ENCODE results near the gene ABHD16B. TPM values are rescaled to one million over a fixed set of nuclear protein-coding genes. Genes with fewer than 3 reads are reported as not detected.
A peak's percentile ranks its signal among the peaks of the same experiment; 100 is the strongest.

Gene ABHD16B
- total and polyA plus RNA-seq, 10 of the 15 experiments (the other 5 are each of a cell fraction or from before 2014, with no cell fraction given), result 0.13 TPM; not detected in 9

- no peak for TF ChIP-seq CEBPB (IDR thresholded peaks at IDR 0.05; ENCODE audit: borderline replicate concordance in 1 of 2, low read depth in 2 of 2, low read length in 2 of 2)
- TF ChIP-seq MEF2A (IDR thresholded peaks at IDR 0.05; ENCODE audit: insufficient read depth, low read depth, low read length), result peak; percentile 65; the same call in 1 of the 2 replicates
- peak; percentile 59; the same call in 1 of the 2 replicates for TF ChIP-seq STAT1 (conservative IDR thresholded peaks at IDR 0.05)
- no peak for TF ChIP-seq CBX5 (IDR thresholded peaks at IDR 0.05; ENCODE audit: low read depth)
- TF ChIP-seq IRF5 (IDR thresholded peaks at IDR 0.05; ENCODE audit: borderline replicate concordance), result no peak
- no peak; the same call in 1 of the 2 replicates for TF ChIP-seq CREM (IDR thresholded peaks at IDR 0.05; ENCODE audit: low read depth)
- TF ChIP-seq POU2F2 (IDR thresholded peaks at IDR 0.05; ENCODE audit: borderline replicate concordance, low read depth, low read length), result peak; percentile 82; the same call in 2 of the 3 replicates
- TF ChIP-seq EZH2 (IDR thresholded peaks at IDR 0.05; ENCODE audit: borderline replicate concordance, control insufficient read depth, low read depth, low read length), result no peak
- peak; percentile 55; the same call in 1 of the 2 replicates for TF ChIP-seq GABPA (IDR thresholded peaks at IDR 0.05; ENCODE audit: low read depth)
- peak; percentile 64; the same call in 1 of the 2 replicates for TF ChIP-seq CBFB (IDR thresholded peaks at IDR 0.05; ENCODE audit: low read depth)
- peak; percentile 88 to 89 for TF ChIP-seq BHLHE40 (IDR thresholded peaks at IDR 0.05; ENCODE audit: borderline replicate concordance in 1 of 2, low read depth in 2 of 2, low read length in 1 of 2)
- TF ChIP-seq RCOR1 (conservative IDR thresholded peaks at IDR 0.05; ENCODE audit: low read depth, low read length), result no peak
- TF ChIP-seq ZBED1 (IDR thresholded peaks at IDR 0.05; ENCODE audit: borderline replicate concordance), result peak; percentile 20; the same call in 1 of the 2 replicates
- TF ChIP-seq RFX5 (IDR thresholded peaks at IDR 0.05; ENCODE audit: low read depth, low read length), result no peak
- 0 out of 2 replicates have a peak, but pooled peaks have one; percentile 61 for TF ChIP-seq HDGF (IDR thresholded peaks at IDR 0.05)
- TF ChIP-seq CHD1 (IDR thresholded peaks at IDR 0.05; ENCODE audit: low read depth, low read length), result no peak
- TF ChIP-seq ZZZ3 (IDR thresholded peaks at IDR 0.05; ENCODE audit: control insufficient read depth, insufficient read length, low read depth), result no peak
- no peak for TF ChIP-seq ZBTB33 (IDR thresholded peaks at IDR 0.05)
- TF ChIP-seq, protein P1, sequence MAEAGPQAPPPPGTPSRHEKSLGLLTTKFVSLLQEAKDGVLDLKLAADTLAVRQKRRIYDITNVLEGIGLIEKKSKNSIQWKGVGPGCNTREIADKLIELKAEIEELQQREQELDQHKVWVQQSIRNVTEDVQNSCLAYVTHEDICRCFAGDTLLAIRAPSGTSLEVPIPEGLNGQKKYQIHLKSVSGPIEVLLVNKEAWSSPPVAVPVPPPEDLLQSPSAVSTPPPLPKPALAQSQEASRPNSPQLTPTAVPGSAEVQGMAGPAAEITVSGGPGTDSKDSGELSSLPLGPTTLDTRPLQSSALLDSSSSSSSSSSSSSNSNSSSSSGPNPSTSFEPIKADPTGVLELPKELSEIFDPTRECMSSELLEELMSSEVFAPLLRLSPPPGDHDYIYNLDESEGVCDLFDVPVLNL (IDR thresholded peaks at IDR 0.05; ENCODE audit: low read depth, low read length), result no peak
- TF ChIP-seq, protein P2, sequence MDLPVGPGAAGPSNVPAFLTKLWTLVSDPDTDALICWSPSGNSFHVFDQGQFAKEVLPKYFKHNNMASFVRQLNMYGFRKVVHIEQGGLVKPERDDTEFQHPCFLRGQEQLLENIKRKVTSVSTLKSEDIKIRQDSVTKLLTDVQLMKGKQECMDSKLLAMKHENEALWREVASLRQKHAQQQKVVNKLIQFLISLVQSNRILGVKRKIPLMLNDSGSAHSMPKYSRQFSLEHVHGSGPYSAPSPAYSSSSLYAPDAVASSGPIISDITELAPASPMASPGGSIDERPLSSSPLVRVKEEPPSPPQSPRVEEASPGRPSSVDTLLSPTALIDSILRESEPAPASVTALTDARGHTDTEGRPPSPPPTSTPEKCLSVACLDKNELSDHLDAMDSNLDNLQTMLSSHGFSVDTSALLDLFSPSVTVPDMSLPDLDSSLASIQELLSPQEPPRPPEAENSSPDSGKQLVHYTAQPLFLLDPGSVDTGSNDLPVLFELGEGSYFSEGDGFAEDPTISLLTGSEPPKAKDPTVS (IDR thresholded peaks at IDR 0.05; ENCODE audit: low read depth, low read length), result no peak
- TF ChIP-seq ZSCAN29 (IDR thresholded peaks at IDR 0.05), result peak; percentile 40; the same call in 1 of the 2 replicates
- no peak for TF ChIP-seq NFXL1 (IDR thresholded peaks at IDR 0.05; ENCODE audit: borderline replicate concordance)
- TF ChIP-seq RB1 (IDR thresholded peaks at IDR 0.05; ENCODE audit: borderline replicate concordance), result peak; percentile 53; the same call in 1 of the 2 replicates
- TF ChIP-seq SREBF2 (IDR thresholded peaks at IDR 0.05; ENCODE audit: low read length), result no peak
- peak; percentile 62 for TF ChIP-seq KLF5 (IDR thresholded peaks at IDR 0.05; ENCODE audit: partially characterized antibody)
- peak; percentile 82; the same call in 1 of the 2 replicates for TF ChIP-seq PAX5 (IDR thresholded peaks at IDR 0.05; ENCODE audit: borderline replicate concordance, low read depth, low read length)
These were observed 2.7 kb downstream of the ABHD16B start (continued) for GRCh38 chr20:63863798-63864544.
